ENCODE measurements around the gene PPIL1. TPM values are rescaled to one million over a fixed set of nuclear protein-coding genes. Genes with fewer than 3 reads are reported as not detected.

Gene PPIL1
- total RNA-seq, 3 donors from 2014 or later, result 7.2 to 14.2 (median 10.5) TPM

DNA sequence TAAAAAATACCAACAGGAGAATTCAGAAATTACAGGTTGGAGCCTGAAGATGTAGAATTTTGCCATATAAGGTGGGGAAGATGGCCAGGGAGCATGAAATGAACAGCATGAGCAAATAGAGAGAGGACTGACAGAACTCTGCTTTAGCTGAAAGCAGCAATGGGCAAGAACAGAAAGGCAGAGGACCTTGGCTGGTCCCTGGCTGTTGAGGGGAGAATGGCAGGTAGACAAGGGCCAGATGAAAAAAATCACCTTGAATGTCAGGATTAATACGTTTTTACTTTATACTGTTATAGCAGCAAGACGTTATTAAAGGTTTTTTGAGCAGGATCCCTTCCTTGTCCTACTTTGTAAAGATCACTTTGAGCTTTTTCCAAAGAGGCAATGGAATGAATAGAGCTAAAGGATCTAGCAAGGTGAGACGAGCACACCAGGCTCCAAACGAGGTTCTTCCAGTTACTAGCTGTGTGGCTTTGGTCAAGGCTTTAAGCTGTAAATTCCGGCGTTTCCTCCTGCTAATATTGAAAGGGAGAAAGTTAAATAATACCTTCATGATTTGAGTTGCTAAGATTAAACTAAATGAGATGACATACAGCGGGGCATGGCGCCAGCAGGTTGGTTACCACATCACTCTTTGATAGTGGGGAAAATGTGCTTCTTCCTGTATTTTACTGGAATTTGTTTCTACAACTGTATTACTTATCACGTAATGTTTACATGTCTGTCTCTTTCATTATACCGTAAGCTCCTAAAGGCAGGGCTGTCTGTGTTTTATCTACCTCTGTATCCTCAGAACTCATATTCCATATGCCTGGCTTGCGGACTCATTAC lies 776 bp downstream of the PPIL1 start:
- H3K4me1 ChIP-seq (ENCODE audit: low read depth), result peaks cover 8% of the 10 kb centered on the region
- intact Hi-C loops (cut with DNase I, micrococcal nuclease), result no loop called here
- peak overlapping the region; percentile 58 for H3K4me3 ChIP-seq
- H3K36me3 ChIP-seq (ENCODE audit: low read depth), result no peaks in the 10 kb centered on the region
- peak in 1 of 3 donors; percentile 37 for DNase-seq
- TF ChIP-seq, protein P1, sequence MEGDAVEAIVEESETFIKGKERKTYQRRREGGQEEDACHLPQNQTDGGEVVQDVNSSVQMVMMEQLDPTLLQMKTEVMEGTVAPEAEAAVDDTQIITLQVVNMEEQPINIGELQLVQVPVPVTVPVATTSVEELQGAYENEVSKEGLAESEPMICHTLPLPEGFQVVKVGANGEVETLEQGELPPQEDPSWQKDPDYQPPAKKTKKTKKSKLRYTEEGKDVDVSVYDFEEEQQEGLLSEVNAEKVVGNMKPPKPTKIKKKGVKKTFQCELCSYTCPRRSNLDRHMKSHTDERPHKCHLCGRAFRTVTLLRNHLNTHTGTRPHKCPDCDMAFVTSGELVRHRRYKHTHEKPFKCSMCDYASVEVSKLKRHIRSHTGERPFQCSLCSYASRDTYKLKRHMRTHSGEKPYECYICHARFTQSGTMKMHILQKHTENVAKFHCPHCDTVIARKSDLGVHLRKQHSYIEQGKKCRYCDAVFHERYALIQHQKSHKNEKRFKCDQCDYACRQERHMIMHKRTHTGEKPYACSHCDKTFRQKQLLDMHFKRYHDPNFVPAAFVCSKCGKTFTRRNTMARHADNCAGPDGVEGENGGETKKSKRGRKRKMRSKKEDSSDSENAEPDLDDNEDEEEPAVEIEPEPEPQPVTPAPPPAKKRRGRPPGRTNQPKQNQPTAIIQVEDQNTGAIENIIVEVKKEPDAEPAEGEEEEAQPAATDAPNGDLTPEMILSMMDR (IDR thresholded peaks at IDR 0.05), result no peak
- ATAC-seq, result peak; percentile 9
- no peaks in the 10 kb centered on the region for H3K9me3 ChIP-seq

DNA sequence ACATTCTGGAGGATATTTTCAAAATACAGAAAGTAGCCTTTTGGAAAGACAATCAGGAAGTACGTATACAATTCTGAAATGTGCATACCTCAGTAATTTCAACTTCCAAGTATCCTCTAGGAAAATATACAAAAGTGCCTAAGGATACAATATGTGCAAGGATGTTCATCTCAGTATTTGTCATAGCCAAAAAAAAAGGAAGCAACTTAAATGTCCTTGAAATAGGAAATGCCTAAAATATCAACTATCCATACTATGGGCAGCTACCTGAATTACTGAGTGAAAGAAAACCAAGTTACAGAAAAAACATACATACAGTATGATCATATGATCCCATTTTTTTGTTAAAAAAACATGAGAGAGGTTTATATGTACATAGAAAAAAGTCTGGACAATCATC lies 1.5 kb downstream of the PPIL1 start:
- no peaks in the 10 kb centered on the region for H3K9me3 ChIP-seq
- DNase-seq (no peak), ATAC-seq (no peak)
- no peak overlapping the region for H3K4me3 ChIP-seq
- H3K36me3 ChIP-seq (ENCODE audit: low read depth), result no peaks in the 10 kb centered on the region
- intact Hi-C loops (cut with DNase I, micrococcal nuclease), result no loop called here
- TF ChIP-seq, protein P1 (IDR thresholded peaks at IDR 0.05), result no peak
- peaks cover 8% of the 10 kb centered on the region for H3K4me1 ChIP-seq (ENCODE audit: low read depth)

DNA sequence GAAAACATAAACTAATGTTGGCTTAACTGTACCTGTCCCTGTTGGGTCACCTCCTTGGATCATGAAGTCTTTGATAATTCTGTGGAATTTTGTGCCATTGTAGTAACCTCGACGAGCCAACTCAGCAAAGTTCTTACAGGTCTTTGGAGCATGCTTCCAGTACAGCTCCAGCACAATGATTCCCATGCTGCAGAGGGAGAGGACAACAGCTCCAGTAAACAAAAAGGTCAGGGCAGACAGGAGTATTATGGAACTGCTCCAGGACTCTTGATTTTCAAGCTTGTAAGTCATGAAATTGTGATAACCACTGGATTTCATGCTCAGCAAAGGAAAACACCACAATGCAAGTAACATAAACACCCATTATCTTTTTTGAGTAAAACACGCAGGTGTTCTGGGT lies 2.9 kb downstream of the PPIL1 start:
- DNase-seq (no peak), ATAC-seq (no peak)
- H3K9me3 ChIP-seq, result no peaks in the 10 kb centered on the region
- H3K36me3 ChIP-seq (ENCODE audit: low read depth), result no peaks in the 10 kb centered on the region
- no peak overlapping the region for H3K4me3 ChIP-seq
- TF ChIP-seq, protein P1 (IDR thresholded peaks at IDR 0.05), result no peak
- intact Hi-C loops (cut with DNase I, micrococcal nuclease), result no loop called here
- peaks cover 8% of the 10 kb centered on the region for H3K4me1 ChIP-seq (ENCODE audit: low read depth)

DNA sequence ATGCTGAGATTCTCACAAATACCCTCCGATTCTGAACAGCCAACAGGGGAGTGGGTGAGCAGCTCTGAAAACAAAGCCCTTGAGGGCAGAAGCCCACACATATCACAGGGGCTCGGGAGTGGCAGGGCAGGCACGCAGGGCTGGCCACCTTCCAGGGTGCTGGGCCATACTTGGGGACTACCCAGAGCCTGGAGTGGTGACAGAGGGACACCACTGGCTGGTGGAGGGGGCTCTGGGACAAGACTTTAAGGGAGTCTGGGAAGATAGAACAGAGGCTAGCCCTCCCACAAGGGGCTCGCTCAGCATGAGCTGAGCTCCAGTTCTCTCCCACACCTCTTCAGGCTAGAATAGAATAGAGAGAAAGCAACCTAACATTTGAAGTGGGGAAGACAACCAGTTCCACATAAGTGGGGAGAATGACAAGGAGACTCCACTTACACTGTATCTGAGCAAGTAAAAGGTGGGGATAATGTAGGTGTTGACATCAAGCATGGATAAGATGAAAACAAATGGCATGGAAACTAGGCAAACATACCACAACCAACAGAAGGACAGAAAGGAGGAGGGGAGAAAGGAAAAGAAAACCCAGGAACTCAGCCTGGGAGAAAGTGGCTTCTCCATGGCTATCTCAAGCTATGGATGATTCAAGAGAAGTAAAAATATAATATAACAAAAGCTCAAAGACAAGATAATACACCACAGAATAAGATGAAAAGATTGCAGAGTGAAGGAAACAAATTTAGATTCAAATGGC lies 7.0 kb downstream of the PPIL1 start:
- DNase-seq (no peak), ATAC-seq (no peak)
- Histone ChIP-seq H3K36me3 (ENCODE audit: low read depth) (no peaks in the 10 kb centered on the region), H3K4me1 (ENCODE audit: low read depth) (no peaks in the 10 kb centered on the region), H3K9me3 (no peaks in the 10 kb centered on the region), H3K4me3 (no peak overlapping the region)
- intact Hi-C loops (cut with DNase I, micrococcal nuclease), result no loop called here
- TF ChIP-seq, protein P1 (IDR thresholded peaks at IDR 0.05), result no peak

DNA sequence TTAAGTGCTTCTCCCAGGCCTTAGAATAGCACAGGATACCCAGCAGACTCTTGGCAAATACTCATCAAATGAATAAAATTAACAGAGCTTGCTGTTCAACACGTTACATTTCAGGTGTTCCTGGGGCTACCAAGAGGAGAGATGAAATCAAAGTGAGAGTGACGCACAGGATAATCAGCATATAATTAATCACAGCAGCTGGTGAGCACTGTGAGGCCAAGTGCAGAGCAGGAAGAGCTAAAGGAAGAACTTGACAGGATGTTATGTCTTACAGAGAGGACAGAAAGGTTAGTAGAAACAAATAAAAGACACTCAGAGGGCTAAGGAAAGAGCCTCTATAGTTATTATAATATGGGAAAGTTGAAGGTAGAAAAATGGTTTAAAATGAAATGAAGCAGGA lies 8.8 kb downstream of the PPIL1 start:
- H3K4me3 ChIP-seq, result no peak overlapping the region
- H3K9me3 ChIP-seq, result no peaks in the 10 kb centered on the region
- H3K4me1 ChIP-seq (ENCODE audit: low read depth), result no peaks in the 10 kb centered on the region
- ATAC-seq, result no peak
- intact Hi-C loops (cut with DNase I, micrococcal nuclease), result no loop called here
- DNase-seq, result no peak
- TF ChIP-seq, protein P1 (IDR thresholded peaks at IDR 0.05), result no peak
- no peaks in the 10 kb centered on the region for H3K36me3 ChIP-seq (ENCODE audit: low read depth)
